Prostate gland (tissue), 2 donors: ENCODE measurements around the gene ACACA.

Source experiments
- CTCF ChIP-seq, 4 experiments: fragments of 200-600 bp in 2 of 4; fragments of 450-650 bp in 2 of 4; sonication (generic) in 2 of 4; IDR thresholded peaks; 1 replicate in 3 of 4; 2 replicates in 1 of 4; pipeline ENCODE4 v1.5.1; 2016 to 2019; ENCODE audit warnings: antibody characterized with exemption in 4 of 4, mild to moderate bottlenecking in 2 of 4, moderate library complexity in 2 of 4
- POLR2A ChIP-seq: fragments of 450-650 bp; IDR thresholded peaks from one replicate; pipeline ENCODE4 v1.6.1; 2016; ENCODE audit warnings: antibody characterized with exemption, mild to moderate bottlenecking
- POLR2AphosphoS5 ChIP-seq: sonication (generic); formaldehyde crosslinking; IDR thresholded peaks from one replicate; pipeline ENCODE4 v1.6.1; 2017; ENCODE audit warnings: antibody characterized with exemption

GRCh38 chr17:37079735-37080134 is 326.9 kb downstream of the ACACA start:
- TF ChIP-seq POLR2A (no peak), CTCF (IDR thresholded peaks at IDR 0.05) (no peak), POLR2AphosphoS5 (no peak)
